Measurements from ENCODE around the gene ZKSCAN3. TPM values are rescaled to one million over a fixed set of nuclear protein-coding genes. Genes with fewer than 3 reads are reported as not detected.

Gene ZKSCAN3
- total RNA-seq, 3 donors from 2014 or later = 1.9 to 2.4 (median 2.3) TPM

GRCh38 chr6:28334286-28335039 is 15.3 kb upstream of the ZKSCAN3 start:
- ATAC-seq (no peak), DNase-seq (no peak)
- H3K36me3 Mint-ChIP-seq (ENCODE audit: insufficient read depth) = no peaks in the 10 kb centered on the region
- no peak overlapping the region for H3K4me3 Mint-ChIP-seq
- peaks cover 8% of the 10 kb centered on the region for H3K4me1 Mint-ChIP-seq (ENCODE audit: low read depth)
- no peaks in the 10 kb centered on the region for H3K9me3 Mint-ChIP-seq
- H3K27me3 Mint-ChIP-seq (ENCODE audit: low read depth) = no peaks in the 10 kb centered on the region

GRCh38 chr6:28335040-28335563 is 14.6 kb upstream of the ZKSCAN3 start:
- peaks cover 8% of the 10 kb centered on the region for H3K4me1 Mint-ChIP-seq (ENCODE audit: low read depth)
- peaks cover 2% of the 10 kb centered on the region for H3K9me3 Mint-ChIP-seq
- ATAC-seq (peak in 1 of 2 donors; percentile 5), DNase-seq (no peak)
- H3K36me3 Mint-ChIP-seq (ENCODE audit: insufficient read depth) = no peaks in the 10 kb centered on the region
- H3K27me3 Mint-ChIP-seq (ENCODE audit: low read depth) = no peaks in the 10 kb centered on the region
- H3K4me3 Mint-ChIP-seq = no peak overlapping the region

GRCh38 chr6:28335564-28336283 is 14.0 kb upstream of the ZKSCAN3 start, which contains the start of gene ZSCAN31:
ZSCAN31 (minus strand) TSS chr6:28336148; CDS start chr6:28329683, 6,465 bp downstream.
- Mint-ChIP-seq H3K9me3 (peaks cover 6% of the 10 kb centered on the region), H3K36me3 (ENCODE audit: insufficient read depth) (peaks cover 1% of the 10 kb centered on the region), H3K27me3 (ENCODE audit: low read depth) (no peaks in the 10 kb centered on the region), H3K4me1 (ENCODE audit: low read depth) (peaks cover 8% of the 10 kb centered on the region), H3K4me3 (no peak within 1 kb of the TSS)
- peak; percentile 74 for DNase-seq
- ATAC-seq = peak; percentile 92 to 93

GRCh38 chr6:28336284-28337120 is 13.2 kb upstream of the ZKSCAN3 start:
- Mint-ChIP-seq H3K27me3 (ENCODE audit: low read depth) (peaks cover under 1% of the 10 kb centered on the region), H3K4me3 (no peak overlapping the region), H3K36me3 (ENCODE audit: insufficient read depth) (peaks cover 1% of the 10 kb centered on the region), H3K9me3 (peaks cover 6% of the 10 kb centered on the region), H3K4me1 (ENCODE audit: low read depth) (peaks cover 8% of the 10 kb centered on the region)
- ATAC-seq (peak in 1 of 2 donors; percentile 25), DNase-seq (no peak)

GRCh38 chr6:28337121-28337520 is 12.6 kb upstream of the ZKSCAN3 start:
- Mint-ChIP-seq H3K4me3 (no peak overlapping the region), H3K36me3 (ENCODE audit: insufficient read depth) (peaks cover 1% of the 10 kb centered on the region), H3K27me3 (ENCODE audit: low read depth) (peaks cover 2% of the 10 kb centered on the region), H3K9me3 (peaks cover 6% of the 10 kb centered on the region), H3K4me1 (ENCODE audit: low read depth) (peaks cover 8% of the 10 kb centered on the region)
- no peak for DNase-seq
- ATAC-seq = no peak

GRCh38 chr6:28340310-28341095 is 9.2 kb upstream of the ZKSCAN3 start:
- DNase-seq (no peak), ATAC-seq (no peak)
- Mint-ChIP-seq H3K4me1 (ENCODE audit: low read depth) (no peaks in the 10 kb centered on the region), H3K27me3 (ENCODE audit: low read depth) (peaks cover 13% of the 10 kb centered on the region), H3K9me3 (peaks cover 6% of the 10 kb centered on the region), H3K4me3 (no peak overlapping the region), H3K36me3 (ENCODE audit: insufficient read depth) (peaks cover 1% of the 10 kb centered on the region)

GRCh38 chr6:28343898-28344677 is 5.7 kb upstream of the ZKSCAN3 start:
- ATAC-seq (no peak), DNase-seq (no peak)
- no peaks in the 10 kb centered on the region for H3K4me1 Mint-ChIP-seq (ENCODE audit: low read depth)
- H3K36me3 Mint-ChIP-seq (ENCODE audit: insufficient read depth) = peaks cover 1% of the 10 kb centered on the region
- H3K9me3 Mint-ChIP-seq = peaks cover 6% of the 10 kb centered on the region
- H3K27me3 Mint-ChIP-seq (ENCODE audit: low read depth) = peaks cover 31% of the 10 kb centered on the region
- H3K4me3 Mint-ChIP-seq = no peak overlapping the region

GRCh38 chr6:28345201-28345600 is 4.5 kb upstream of the ZKSCAN3 start:
- H3K4me3 Mint-ChIP-seq = no peak overlapping the region
- no peak for DNase-seq
- ATAC-seq = no peak
- peaks cover 1% of the 10 kb centered on the region for H3K36me3 Mint-ChIP-seq (ENCODE audit: insufficient read depth)
- H3K4me1 Mint-ChIP-seq (ENCODE audit: low read depth) = peaks cover 8% of the 10 kb centered on the region
- peaks cover 4% of the 10 kb centered on the region for H3K9me3 Mint-ChIP-seq
- H3K27me3 Mint-ChIP-seq (ENCODE audit: low read depth) = peaks cover 31% of the 10 kb centered on the region

GRCh38 chr6:28347119-28347518 is 2.6 kb upstream of the ZKSCAN3 start:
- peaks cover 28% of the 10 kb centered on the region for H3K27me3 Mint-ChIP-seq (ENCODE audit: low read depth)
- no peaks in the 10 kb centered on the region for H3K36me3 Mint-ChIP-seq (ENCODE audit: insufficient read depth)
- no peak overlapping the region for H3K4me3 Mint-ChIP-seq
- no peak for ATAC-seq
- no peaks in the 10 kb centered on the region for H3K9me3 Mint-ChIP-seq
- DNase-seq = no peak
- H3K4me1 Mint-ChIP-seq (ENCODE audit: low read depth) = peaks cover 26% of the 10 kb centered on the region

- no peak for DNase-seq
- no peak for ATAC-seq
- H3K36me3 Mint-ChIP-seq (ENCODE audit: insufficient read depth) = no peaks in the 10 kb centered on the region
- H3K27me3 Mint-ChIP-seq (ENCODE audit: low read depth) = peaks cover 22% of the 10 kb centered on the region
- peaks cover 28% of the 10 kb centered on the region for H3K4me1 Mint-ChIP-seq (ENCODE audit: low read depth)
- H3K4me3 Mint-ChIP-seq = peak overlapping the region; percentile 98
- H3K9me3 Mint-ChIP-seq = no peaks in the 10 kb centered on the region
These were observed 329 bp upstream of the ZKSCAN3 start for GRCh38 chr6:28349344-28349891.

- peaks cover 11% of the 10 kb centered on the region for H3K27me3 Mint-ChIP-seq (ENCODE audit: low read depth)
- H3K9me3 Mint-ChIP-seq = no peaks in the 10 kb centered on the region
- H3K4me1 Mint-ChIP-seq (ENCODE audit: low read depth) = peaks cover 38% of the 10 kb centered on the region
- ATAC-seq (no peak), DNase-seq (no peak)
- H3K4me3 Mint-ChIP-seq = peak overlapping the region; percentile 98
- no peaks in the 10 kb centered on the region for H3K36me3 Mint-ChIP-seq (ENCODE audit: insufficient read depth)
These were observed 1.3 kb downstream of the ZKSCAN3 start for GRCh38 chr6:28351087-28351486.

- no peaks in the 10 kb centered on the region for H3K9me3 Mint-ChIP-seq
- H3K27me3 Mint-ChIP-seq (ENCODE audit: low read depth) = peaks cover 9% of the 10 kb centered on the region
- peak overlapping the region; percentile 98 for H3K4me3 Mint-ChIP-seq
- DNase-seq (no peak), ATAC-seq (no peak)
- H3K4me1 Mint-ChIP-seq (ENCODE audit: low read depth) = peaks cover 40% of the 10 kb centered on the region
- no peaks in the 10 kb centered on the region for H3K36me3 Mint-ChIP-seq (ENCODE audit: insufficient read depth)
These were observed 1.8 kb downstream of the ZKSCAN3 start for GRCh38 chr6:28351493-28351925.
